HFFc6 (cell line): ENCODE data around the gene ARPC2. TPM values are rescaled to one million over a fixed set of nuclear protein-coding genes. Genes with fewer than 3 reads are reported as not detected.
A peak's percentile ranks its signal among the peaks of the same experiment; 100 is the strongest.

Source experiments
- DNase-seq: peaks from one replicate; pipeline ENCODE4 v3.0.0-alpha.2; 2018
- H3K27ac Mint-ChIP-seq: 2 replicates; pipeline ENCODE4 v1.8.0; 2020; ENCODE audit warnings: mild to moderate bottlenecking, mixed read lengths
- H3K27me3 Mint-ChIP-seq: 2 replicates; pipeline ENCODE4 v1.8.0; 2021; ENCODE audit warnings: mild to moderate bottlenecking, moderate library complexity, mixed read lengths; ENCODE audit not compliant: insufficient read depth
- H3K36me3 Mint-ChIP-seq: 2 replicates; pipeline ENCODE4 v1.8.0; 2021; ENCODE audit warnings: low read depth, mixed read lengths
- H3K4me1 Mint-ChIP-seq: 2 replicates; pipeline ENCODE4 v1.8.0; 2020; ENCODE audit warnings: low read depth, mixed read lengths
- H3K4me3 Mint-ChIP-seq: 2 replicates; pipeline ENCODE4 v1.8.0; 2020; ENCODE audit warnings: mild to moderate bottlenecking, moderate library complexity, mixed read lengths
- H3K9me3 Mint-ChIP-seq: 2 replicates; pipeline ENCODE4 v1.8.0; 2020; ENCODE audit warnings: mild to moderate bottlenecking, mixed read lengths
- total RNA-seq, 6 experiments: library from RNA; stranded (reverse); fragmentation: NEBNext Ultra II Directional; extraction: Animal tissue kit (Norgen Biotek cat#: 25700); gene quantifications; 2 replicates in 1 of 6; 3 replicates in 5 of 6; pipeline ENCODE4 v1.2.3, GENCODE V29; 2021
- TF ChIP-seq, protein P1 (sequence below): fragments of 200-600 bp; sonication (generic); IDR thresholded peaks from 2 replicates; pipeline ENCODE4 v1.5.0; 2021; ENCODE audit warnings: antibody characterized with exemption, mild to moderate bottlenecking

Gene ARPC2
- total RNA-seq, 6 experiments from 2014 or later, result 458 to 516 (median 500) TPM

DNA sequence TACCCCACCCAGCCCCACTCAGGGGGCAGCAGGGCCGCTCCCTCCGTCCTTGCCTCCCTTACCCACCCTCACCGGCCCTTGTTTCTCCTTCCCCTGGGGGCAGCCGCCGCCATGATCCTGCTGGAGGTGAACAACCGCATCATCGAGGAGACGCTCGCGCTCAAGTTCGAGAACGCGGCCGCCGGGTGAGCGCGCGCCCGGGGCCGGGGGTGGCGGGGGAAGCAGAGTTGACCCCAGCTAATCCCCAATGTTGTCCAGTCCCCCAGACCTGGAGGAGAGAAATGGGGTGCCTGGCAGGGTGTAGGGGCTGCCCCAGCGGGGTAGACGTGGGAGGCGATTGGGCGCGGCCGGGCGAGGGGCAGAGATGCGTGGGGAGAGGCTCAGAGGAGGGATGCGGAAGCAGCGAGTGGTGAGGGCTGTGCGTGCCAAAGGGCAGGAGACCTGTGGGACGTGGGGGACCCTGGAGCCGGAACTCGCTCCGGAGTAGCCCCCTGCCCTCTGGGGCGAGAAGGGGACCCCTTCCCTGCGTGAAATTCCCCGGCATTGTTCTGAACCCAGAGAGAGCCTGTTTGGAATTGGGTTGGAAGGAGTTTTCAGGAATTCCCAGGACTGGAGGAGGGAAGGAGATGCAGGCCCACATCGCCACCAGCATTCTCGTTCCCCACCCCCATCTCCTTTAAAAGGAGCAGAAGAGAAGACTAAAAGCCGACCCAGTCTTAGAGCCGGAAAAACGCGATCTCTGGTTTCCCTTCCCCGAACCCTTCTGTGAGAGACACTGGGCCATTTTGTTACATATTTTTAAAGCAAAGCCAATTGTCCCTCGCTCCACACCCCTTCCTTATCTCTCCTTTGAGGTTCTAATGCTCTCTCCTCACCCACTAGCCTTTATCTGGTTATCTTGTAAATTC, 625 bp downstream of the ARPC2 start:
- no peak for DNase-seq
- Mint-ChIP-seq H3K36me3 (peaks cover 33% of the 10 kb centered on the region), H3K9me3 (no peaks in the 10 kb centered on the region), H3K4me3 (peak overlapping the region; percentile 93), H3K27me3 (peaks cover 4% of the 10 kb centered on the region), H3K27ac (peak overlapping the region; percentile 95), H3K4me1 (peaks cover 52% of the 10 kb centered on the region)
- TF ChIP-seq, protein P1, sequence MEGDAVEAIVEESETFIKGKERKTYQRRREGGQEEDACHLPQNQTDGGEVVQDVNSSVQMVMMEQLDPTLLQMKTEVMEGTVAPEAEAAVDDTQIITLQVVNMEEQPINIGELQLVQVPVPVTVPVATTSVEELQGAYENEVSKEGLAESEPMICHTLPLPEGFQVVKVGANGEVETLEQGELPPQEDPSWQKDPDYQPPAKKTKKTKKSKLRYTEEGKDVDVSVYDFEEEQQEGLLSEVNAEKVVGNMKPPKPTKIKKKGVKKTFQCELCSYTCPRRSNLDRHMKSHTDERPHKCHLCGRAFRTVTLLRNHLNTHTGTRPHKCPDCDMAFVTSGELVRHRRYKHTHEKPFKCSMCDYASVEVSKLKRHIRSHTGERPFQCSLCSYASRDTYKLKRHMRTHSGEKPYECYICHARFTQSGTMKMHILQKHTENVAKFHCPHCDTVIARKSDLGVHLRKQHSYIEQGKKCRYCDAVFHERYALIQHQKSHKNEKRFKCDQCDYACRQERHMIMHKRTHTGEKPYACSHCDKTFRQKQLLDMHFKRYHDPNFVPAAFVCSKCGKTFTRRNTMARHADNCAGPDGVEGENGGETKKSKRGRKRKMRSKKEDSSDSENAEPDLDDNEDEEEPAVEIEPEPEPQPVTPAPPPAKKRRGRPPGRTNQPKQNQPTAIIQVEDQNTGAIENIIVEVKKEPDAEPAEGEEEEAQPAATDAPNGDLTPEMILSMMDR, result no peak

DNA sequence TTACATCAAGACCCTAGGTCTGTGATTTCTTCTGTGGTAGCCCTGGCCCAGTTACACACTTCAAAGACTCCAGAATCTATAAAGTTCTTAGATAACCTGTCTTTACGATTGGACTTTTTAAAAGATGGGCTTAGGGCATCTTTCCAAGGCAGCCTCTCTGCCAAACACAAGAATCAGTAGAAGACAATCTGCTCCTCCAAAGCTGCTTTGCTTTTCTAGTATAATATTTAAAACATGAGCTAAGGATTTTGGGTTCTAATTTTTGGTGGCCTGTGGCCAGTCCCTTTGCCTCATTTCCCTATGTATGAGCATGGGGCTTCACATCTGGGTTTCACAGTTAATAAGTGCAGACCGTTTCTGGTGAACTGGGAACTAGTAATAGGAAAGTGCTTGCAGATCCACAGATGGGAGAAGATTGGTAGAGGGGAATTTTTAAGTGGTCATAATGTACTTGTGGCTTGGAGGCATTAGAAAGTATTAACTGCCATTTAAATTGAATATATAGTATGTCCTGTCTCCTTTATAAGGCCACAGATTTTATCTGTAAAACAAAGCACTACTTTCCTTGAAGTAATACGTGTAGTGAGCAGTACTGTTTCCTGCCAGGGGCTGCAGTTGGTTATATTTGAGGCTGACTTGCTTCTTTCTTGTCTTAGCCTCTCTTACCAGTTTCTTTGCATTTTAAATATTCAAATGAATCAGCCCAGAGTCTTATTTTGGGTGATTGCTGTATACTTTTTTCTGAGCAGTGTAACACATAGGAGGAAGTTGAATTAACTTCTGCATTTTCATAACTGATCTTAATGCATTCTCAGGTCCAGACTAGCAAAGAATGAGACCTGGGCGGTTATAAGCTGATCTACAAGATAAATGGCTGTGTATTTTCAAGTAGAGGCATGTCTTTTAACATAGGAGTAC, 1.5 kb downstream of the ARPC2 start:
- Mint-ChIP-seq H3K9me3 (no peaks in the 10 kb centered on the region), H3K4me1 (peaks cover 61% of the 10 kb centered on the region), H3K27ac (peak overlapping the region; percentile 95), H3K36me3 (peaks cover 41% of the 10 kb centered on the region), H3K27me3 (peaks cover 4% of the 10 kb centered on the region), H3K4me3 (peak overlapping the region; percentile 93)
- no peak for DNase-seq
- TF ChIP-seq, protein P1, result no peak

DNA sequence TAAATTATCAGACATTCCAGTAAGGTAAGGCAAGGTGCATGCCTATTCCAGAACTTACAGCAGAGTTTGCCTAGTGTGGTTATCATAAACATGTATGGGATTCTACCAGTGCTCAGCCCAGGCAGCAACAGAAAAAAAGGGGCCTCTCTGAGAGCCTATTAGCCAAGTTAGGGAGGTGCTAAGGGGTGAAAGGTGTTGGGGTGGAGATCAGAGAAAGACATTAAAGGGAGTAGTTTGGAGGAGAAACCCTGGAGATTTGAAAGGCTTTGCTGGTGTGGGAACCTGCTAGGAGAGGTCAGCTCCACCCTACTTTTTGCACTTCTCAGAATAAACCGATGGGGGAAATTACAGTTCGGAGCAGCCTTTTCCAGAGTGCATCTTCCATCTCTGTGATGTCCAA, 2.9 kb downstream of the ARPC2 start:
- H3K27ac Mint-ChIP-seq, result peak overlapping the region; percentile 95
- no peaks in the 10 kb centered on the region for H3K9me3 Mint-ChIP-seq
- peak overlapping the region; percentile 93 for H3K4me3 Mint-ChIP-seq
- peaks cover 75% of the 10 kb centered on the region for H3K4me1 Mint-ChIP-seq
- DNase-seq, result no peak
- peaks cover 53% of the 10 kb centered on the region for H3K36me3 Mint-ChIP-seq
- TF ChIP-seq, protein P1, result no peak
- peaks cover 3% of the 10 kb centered on the region for H3K27me3 Mint-ChIP-seq

DNA sequence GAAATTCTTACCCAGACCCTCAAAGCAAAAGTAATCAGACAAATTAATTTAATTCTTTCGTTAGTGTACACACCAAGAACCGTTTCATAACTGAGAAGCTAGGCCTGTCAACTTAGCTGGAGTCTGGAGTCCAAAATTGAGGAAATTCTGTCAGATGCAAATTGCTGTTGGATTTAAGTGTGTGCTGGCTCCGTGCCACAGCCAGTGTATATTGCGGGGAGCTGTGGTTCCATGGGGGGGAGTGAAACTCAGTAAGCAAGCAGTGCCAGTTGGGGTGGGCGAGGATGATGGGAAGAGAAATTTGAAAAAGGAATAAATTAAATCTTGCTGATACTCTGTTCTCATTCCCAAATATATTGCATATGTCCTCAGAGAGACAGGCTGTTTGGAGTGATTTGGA, 4.0 kb downstream of the ARPC2 start:
- peak overlapping the region; percentile 93 for H3K4me3 Mint-ChIP-seq
- no peak for DNase-seq
- peaks cover 83% of the 10 kb centered on the region for H3K4me1 Mint-ChIP-seq
- H3K27me3 Mint-ChIP-seq, result peaks cover 3% of the 10 kb centered on the region; the same call in 1 of the 2 replicates
- no peaks in the 10 kb centered on the region for H3K9me3 Mint-ChIP-seq
- peak overlapping the region; percentile 55; the same call in 1 of the 2 replicates for H3K27ac Mint-ChIP-seq
- H3K36me3 Mint-ChIP-seq, result peaks cover 64% of the 10 kb centered on the region
- TF ChIP-seq, protein P1, result no peak

DNA sequence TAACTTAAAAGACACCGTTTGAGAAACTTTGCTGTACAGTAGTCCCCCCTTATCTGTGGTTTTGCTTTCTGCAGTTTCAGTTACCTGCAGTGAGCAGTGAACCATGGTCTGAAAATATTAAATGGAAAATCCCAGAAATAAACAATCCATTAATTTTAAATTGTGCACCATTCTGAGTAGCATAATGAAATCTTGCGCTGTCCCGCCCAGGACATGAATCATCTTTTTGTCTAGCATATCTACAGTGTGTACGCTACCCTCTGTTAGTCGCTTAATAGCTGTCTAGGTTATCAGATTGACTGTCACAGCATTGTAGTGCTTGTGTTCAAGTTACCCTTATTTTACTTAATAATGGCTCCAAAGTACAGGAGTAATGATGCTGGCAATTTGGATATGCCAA, 6.1 kb downstream of the ARPC2 start:
- Mint-ChIP-seq H3K4me3 (peak overlapping the region; percentile 1; the same call in 1 of the 2 replicates), H3K27ac (0 out of 2 replicates have a peak overlapping the region, but pooled peaks have one; percentile 3), H3K27me3 (peaks cover 2% of the 10 kb centered on the region)

More for the DNA sequence above, 6.1 kb downstream of the ARPC2 start:
- Mint-ChIP-seq H3K36me3 (peaks cover 76% of the 10 kb centered on the region), H3K9me3 (no peaks in the 10 kb centered on the region), H3K4me1 (peaks cover 89% of the 10 kb centered on the region)
- TF ChIP-seq, protein P1, result no peak
- DNase-seq, result no peak
